Adrenal gland (tissue), 12 donors: ENCODE measurements around the gene WIF1. TPM values are rescaled to one million over a fixed set of nuclear protein-coding genes. Genes with fewer than 3 reads are reported as not detected.

Experiments used
- DNase-seq, 7 donors: peaks; one replicate each; pipeline ENCODE4 v3.0.0-alpha.2; 2019 to 2020
- H3K27ac ChIP-seq, 5 donors: fragments of 200-600 bp; sonication (generic) in 4 of 5; 1 replicate in 3 of 5; 2 replicates in 2 of 5; pipeline versions ENCODE4 v1.5.1 to v1.8.0; 2016 to 2020; ENCODE audit warnings: mild to moderate bottlenecking in 1 of 5
- H3K27me3 ChIP-seq: fragments of 200-600 bp; 2 replicates; pipeline ENCODE4 v1.8.0; 2021
- H3K36me3 ChIP-seq, 2 donors: fragments of 200-600 bp; replicated peaks in 1 of 2; 1 replicate in 1 of 2; 2 replicates in 1 of 2; pipeline versions ENCODE4 v1.5.1 to v1.8.0; 2018 to 2022
- H3K4me1 ChIP-seq, 2 donors: fragments of 200-600 bp; replicated peaks in 1 of 2; 1 replicate in 1 of 2; 2 replicates in 1 of 2; pipeline versions ENCODE4 v1.5.1 to v1.8.0; 2018 to 2021
- H3K4me3 ChIP-seq, 4 donors: fragments of 200-600 bp; sonication (generic) in 3 of 4; one replicate each; pipeline ENCODE4 v1.5.1; 2016 to 2018
- H3K9me3 ChIP-seq, 3 donors: fragments of 200-600 bp; sonication (generic) in 1 of 3; replicated peaks in 1 of 3; 1 replicate in 2 of 3; 2 replicates in 1 of 3; pipeline versions ENCODE4 v1.5.1 to v1.8.0; 2016 to 2021
- CTCF ChIP-seq, 6 experiments: fragments of 450-650 bp in 4 of 6; fragments of 200-600 bp in 2 of 6; sonication (generic) in 1 of 6; IDR thresholded peaks; 1 replicate in 5 of 6; 2 replicates in 1 of 6; pipeline versions ENCODE4 v1.5.1 to v1.8.0; 2016 to 2021; ENCODE audit warnings: antibody characterized with exemption in 6 of 6, mild to moderate bottlenecking in 2 of 6, moderate library complexity in 1 of 6
- POLR2A ChIP-seq, 2 donors: fragments of 450-650 bp; IDR thresholded peaks; one replicate each; pipeline ENCODE4 v1.6.1; 2017; ENCODE audit warnings: antibody characterized with exemption in 2 of 2, mild to moderate bottlenecking in 2 of 2, moderate library complexity in 1 of 2
- WGBS, 4 donors: extraction: QIAGEN DNeasy Blood & Tissue Kit in 2 of 4; methylation state at CpG; one replicate each; pipeline versions ENCODE4 v1.1.5 to v1.1.7; 2013 to 2017; 5-methylcytosine and 5-hydroxymethylcytosine counted together
- intact Hi-C, 2 donors: fragments of 100-400 bp; cut with DNase I; formaldehyde crosslinking; loops; one replicate each; pipeline versions ENCODE4 v1.14.1 to v1.15.0; 2022 to 2023
- polyA plus RNA-seq, 3 donors: library from polyadenylated mRNA; stranded (reverse); fragments of 200-250 nt in 2 of 3; fragments of 350-450 nt in 1 of 3; fragmentation: Illumina TruSeq in 1 of 3; extraction: RNeasy Lipid Tissue Mini Kit (QIAGEN cat#74804) in 1 of 3; gene quantifications; one replicate each; pipeline ENCODE4 v1.2.3, GENCODE V29; 2013 to 2014
- total RNA-seq, 9 donors: library from RNA; depleted of rRNA in 4 of 9; stranded (reverse); fragments of >200 nt in 4 of 9; fragments of 120-200 nt in 1 of 9; fragmentation: NEBNext Ultra II Directional in 1 of 9; extraction: Animal tissue kit (Norgen Biotek cat#: 25700) in 1 of 9; gene quantifications; one replicate each; pipeline versions ENCODE4 v1.1.0 to v1.2.4, GENCODE V29; 2013 to 2023
- donor health status: healthy with polysubstance abuse.
- donor health status: Bipolar disorder and iron deficiency.
- donor health status: DM: yes; HTN: yes; CAD: no.
- donor health status: DM: no; HTN: no; CAD: no.
- donor health status: DM: no; HTN: no; CAD: no.
- donor health status: DM: yes; HTN: yes; CAD: no.

The WIF1 gene
- total and polyA plus RNA-seq, 12 donors: 0.12 to 3.8 (median 0.51) TPM; not detected in 3

GRCh38 chr12:65051218-65051617 is 69.9 kb downstream of the WIF1 start:
- Histone ChIP-seq H3K4me1 (no peaks in the 10 kb centered on the region), H3K9me3 (no peaks in the 10 kb centered on the region), H3K27me3 (peaks cover 4% of the 10 kb centered on the region), H3K4me3 (no peak overlapping the region), H3K27ac (no peak overlapping the region), H3K36me3 (no peaks in the 10 kb centered on the region)
- 74 to 81% (median 77%) methylated on average over 9 of the region's 9 CpGs for WGBS, 4 donors
- TF ChIP-seq POLR2A (IDR thresholded peaks at IDR 0.05): no peak
- TF ChIP-seq CTCF (IDR thresholded peaks at IDR 0.05): no peak
- intact Hi-C loops: no loop called here
- DNase-seq: no peak

- WGBS, 4 donors: 76 to 87% (median 78%) methylated on average over 4 of the region's 4 CpGs
- DNase-seq: no peak
- Histone ChIP-seq H3K27me3 (no peaks in the 10 kb centered on the region), H3K36me3 (no peaks in the 10 kb centered on the region), H3K9me3 (no peaks in the 10 kb centered on the region), H3K4me1 (no peaks in the 10 kb centered on the region), H3K27ac (no peak overlapping the region), H3K4me3 (no peak overlapping the region)
- intact Hi-C loops: no loop called here
- no peak for TF ChIP-seq POLR2A (IDR thresholded peaks at IDR 0.05)
- TF ChIP-seq CTCF (IDR thresholded peaks at IDR 0.05): no peak
Observed at GRCh38 chr12:65045269-65045668, 75.8 kb downstream of the WIF1 start.

GRCh38 chr12:65039301-65039700 is 81.8 kb downstream of the WIF1 start:
- no peak for DNase-seq

GRCh38 chr12:65025136-65025535 is 96.0 kb downstream of the WIF1 start:
- H3K9me3 ChIP-seq: no peaks in the 10 kb centered on the region
- TF ChIP-seq POLR2A (IDR thresholded peaks at IDR 0.05) (no peak), CTCF (IDR thresholded peaks at IDR 0.05) (no peak)
- DNase-seq: no peak
- no peak overlapping the region for H3K27ac ChIP-seq
- H3K4me1 ChIP-seq: no peaks in the 10 kb centered on the region
- H3K4me3 ChIP-seq: no peak overlapping the region
- H3K36me3 ChIP-seq: no peaks in the 10 kb centered on the region
- WGBS, 4 donors: 42 to 51% (median 48%) methylated on average over 2 of the region's 2 CpGs
- no peaks in the 10 kb centered on the region for H3K27me3 ChIP-seq
- intact Hi-C loops: no loop called here

More at GRCh38 chr12:65039301-65039700, 81.8 kb downstream of the WIF1 start:
- intact Hi-C loops: no loop called here
- H3K27me3 ChIP-seq: no peaks in the 10 kb centered on the region
- no peak overlapping the region for H3K4me3 ChIP-seq
- H3K9me3 ChIP-seq: no peaks in the 10 kb centered on the region
- 53 to 83% (median 64%) methylated on average over 2 of the region's 2 CpGs for WGBS, 4 donors
- no peaks in the 10 kb centered on the region for H3K4me1 ChIP-seq
- no peaks in the 10 kb centered on the region for H3K36me3 ChIP-seq
- no peak overlapping the region for H3K27ac ChIP-seq
- TF ChIP-seq POLR2A (IDR thresholded peaks at IDR 0.05) (no peak), CTCF (IDR thresholded peaks at IDR 0.05) (no peak)
